HUES6 (cell line): ENCODE data around the gene ALDOB.

ENCODE experiments used
- H3K27ac ChIP-seq: 2 replicates; pipeline ENCODE4 v1.7.0; 2013; ENCODE audit warnings: low read depth, mild to moderate bottlenecking, low read length, inconsistent platforms
- H3K27me3 ChIP-seq: 2 replicates; pipeline ENCODE4 v1.6.1; 2013; ENCODE audit warnings: low read length; ENCODE audit not compliant: control insufficient read depth, insufficient read depth
- H3K36me3 ChIP-seq: 2 replicates; pipeline ENCODE4 v1.6.1; 2013; ENCODE audit warnings: low read length; ENCODE audit not compliant: control insufficient read depth, insufficient read depth
- H3K4me1 ChIP-seq: 2 replicates; pipeline ENCODE4 v1.6.1; 2013; ENCODE audit warnings: low read length; ENCODE audit not compliant: control insufficient read depth, insufficient read depth
- H3K4me3 ChIP-seq: 2 replicates; pipeline ENCODE4 v1.5.1; 2013; ENCODE audit warnings: low read depth, low read length
- H3K9ac ChIP-seq: one replicate; pipeline ENCODE4 v1.6.1; 2013; ENCODE audit warnings: mild to moderate bottlenecking, low read length
- H3K9me3 ChIP-seq: 2 replicates; pipeline ENCODE4 v1.6.1; 2013; ENCODE audit warnings: low read depth, low read length; ENCODE audit not compliant: control insufficient read depth, insufficient read depth

Gene ALDOB

GRCh38 chr9:101427957-101428655 is 7.5 kb downstream of the ALDOB start:
- H3K4me1 ChIP-seq, result no peaks in the 10 kb centered on the region
- no peak overlapping the region for H3K4me3 ChIP-seq
- no peaks in the 10 kb centered on the region; the same call in 1 of the 2 replicates for H3K27me3 ChIP-seq

GRCh38 chr9:101427358-101427757 is 8.2 kb downstream of the ALDOB start:
- no peaks in the 10 kb centered on the region for H3K4me1 ChIP-seq
- no peak overlapping the region for H3K9ac ChIP-seq
- H3K27me3 ChIP-seq, result no peaks in the 10 kb centered on the region; the same call in 1 of the 2 replicates
- H3K27ac ChIP-seq, result no peak overlapping the region
- no peaks in the 10 kb centered on the region for H3K36me3 ChIP-seq
- no peak overlapping the region for H3K4me3 ChIP-seq
- H3K9me3 ChIP-seq, result no peaks in the 10 kb centered on the region

More at GRCh38 chr9:101427957-101428655, 7.5 kb downstream of the ALDOB start:
- Histone ChIP-seq H3K36me3 (no peaks in the 10 kb centered on the region), H3K9me3 (no peaks in the 10 kb centered on the region), H3K27ac (no peak overlapping the region), H3K9ac (no peak overlapping the region)

- Histone ChIP-seq H3K4me1 (no peaks in the 10 kb centered on the region), H3K27me3 (no peaks in the 10 kb centered on the region), H3K9ac (no peak overlapping the region), H3K36me3 (no peaks in the 10 kb centered on the region), H3K9me3 (no peaks in the 10 kb centered on the region), H3K4me3 (no peak overlapping the region), H3K27ac (no peak overlapping the region)
Observed at GRCh38 chr9:101421653-101422065, 13.9 kb downstream of the ALDOB start.

- no peak overlapping the region for H3K9ac ChIP-seq
- no peaks in the 10 kb centered on the region for H3K27me3 ChIP-seq
- H3K9me3 ChIP-seq, result no peaks in the 10 kb centered on the region
- H3K4me3 ChIP-seq, result no peak overlapping the region
- H3K27ac ChIP-seq, result no peak overlapping the region
- H3K36me3 ChIP-seq, result no peaks in the 10 kb centered on the region
- H3K4me1 ChIP-seq, result no peaks in the 10 kb centered on the region
Observed at GRCh38 chr9:101419863-101420262, 15.7 kb downstream of the ALDOB start.

GRCh38 chr9:101418518-101419430 is 16.8 kb downstream of the ALDOB start:
- no peaks in the 10 kb centered on the region for H3K9me3 ChIP-seq
- no peaks in the 10 kb centered on the region for H3K36me3 ChIP-seq
- H3K9ac ChIP-seq, result no peak overlapping the region
- H3K27me3 ChIP-seq, result no peaks in the 10 kb centered on the region
- no peak overlapping the region for H3K27ac ChIP-seq
- H3K4me1 ChIP-seq, result no peaks in the 10 kb centered on the region
- H3K4me3 ChIP-seq, result no peak overlapping the region

GRCh38 chr9:101417977-101418376 is 17.6 kb downstream of the ALDOB start:
- Histone ChIP-seq H3K9ac (no peak overlapping the region), H3K27ac (no peak overlapping the region), H3K4me3 (no peak overlapping the region), H3K4me1 (no peaks in the 10 kb centered on the region), H3K36me3 (no peaks in the 10 kb centered on the region), H3K27me3 (no peaks in the 10 kb centered on the region), H3K9me3 (no peaks in the 10 kb centered on the region)

- H3K9me3 ChIP-seq, result no peaks in the 10 kb centered on the region
- H3K9ac ChIP-seq, result no peak overlapping the region
Observed at GRCh38 chr9:101417389-101417788, 18.2 kb downstream of the ALDOB start.

GRCh38 chr9:101415578-101415977 is 20.0 kb downstream of the ALDOB start:
- Histone ChIP-seq H3K27me3 (no peaks in the 10 kb centered on the region), H3K27ac (no peak overlapping the region), H3K9me3 (peaks cover 4% of the 10 kb centered on the region; the same call in 1 of the 2 replicates), H3K4me1 (no peaks in the 10 kb centered on the region), H3K36me3 (peaks cover 3% of the 10 kb centered on the region; the same call in 1 of the 2 replicates), H3K9ac (no peak overlapping the region), H3K4me3 (no peak overlapping the region)

More at GRCh38 chr9:101417389-101417788, 18.2 kb downstream of the ALDOB start:
- Histone ChIP-seq H3K4me3 (no peak overlapping the region), H3K36me3 (no peaks in the 10 kb centered on the region), H3K27ac (no peak overlapping the region), H3K4me1 (no peaks in the 10 kb centered on the region), H3K27me3 (no peaks in the 10 kb centered on the region)

GRCh38 chr9:101414839-101415238 is 20.7 kb downstream of the ALDOB start:
- no peak overlapping the region for H3K9ac ChIP-seq
- H3K27ac ChIP-seq, result no peak overlapping the region
- no peaks in the 10 kb centered on the region for H3K27me3 ChIP-seq
- no peaks in the 10 kb centered on the region for H3K4me1 ChIP-seq
- H3K4me3 ChIP-seq, result no peak overlapping the region
- peaks cover 7% of the 10 kb centered on the region for H3K36me3 ChIP-seq
- peaks cover 10% of the 10 kb centered on the region for H3K9me3 ChIP-seq

- no peaks in the 10 kb centered on the region for H3K4me1 ChIP-seq
- H3K27ac ChIP-seq, result no peak overlapping the region
- H3K27me3 ChIP-seq, result no peaks in the 10 kb centered on the region
- H3K9me3 ChIP-seq, result peaks cover 39% of the 10 kb centered on the region
- H3K36me3 ChIP-seq, result peaks cover 63% of the 10 kb centered on the region
- H3K9ac ChIP-seq, result no peak overlapping the region
- no peak overlapping the region for H3K4me3 ChIP-seq
Observed at GRCh38 chr9:101409079-101409477, 26.5 kb downstream of the ALDOB start.
